ENCODE results near the gene RAPSN.

DNA sequence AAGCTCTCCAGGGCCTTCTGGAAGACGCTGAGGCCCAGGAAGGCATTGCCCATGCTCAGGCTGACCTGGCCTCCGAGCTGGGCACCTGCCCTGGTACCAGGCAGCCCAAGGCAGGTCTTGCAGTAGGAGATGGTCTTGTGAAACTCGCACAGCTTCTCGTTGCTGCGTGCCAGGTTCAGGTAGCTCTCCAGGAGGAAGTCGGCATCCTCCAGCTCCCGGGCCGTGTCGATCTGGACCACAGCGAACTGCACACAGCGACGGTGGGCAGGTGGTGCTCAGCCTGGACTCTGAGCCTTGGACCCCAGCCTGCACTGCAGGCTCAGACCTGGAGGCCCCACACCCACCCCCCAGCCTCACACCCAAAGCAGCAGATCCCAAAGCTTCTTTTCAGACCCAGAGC, 1.0 kb downstream of the RAPSN start:
- TF ChIP-seq CTCF (IDR thresholded peaks at IDR 0.05) (no peak), EP300 (IDR thresholded peaks at IDR 0.05; ENCODE audit: low read depth) (no peak), POLR2A (IDR thresholded peaks at IDR 0.05) (no peak)

All from transverse colon (tissue), 3 donors.